H9 (cell line): ENCODE results near the gene SIX1. TPM values are rescaled to one million over a fixed set of nuclear protein-coding genes. Genes with fewer than 3 reads are reported as not detected.

Source experiments
- DNase-seq: peaks from one replicate; pipeline ENCODE4 v3.0.0-alpha.2; 2017
- H2AFZ ChIP-seq: one replicate; pipeline ENCODE4 v1.6.1; 2013; ENCODE audit warnings: mild to moderate bottlenecking, low read length, control low read depth, moderate library complexity
- H2AK5ac ChIP-seq: 2 replicates; pipeline ENCODE4 v1.6.1; 2013; ENCODE audit warnings: low read length, control low read depth, mixed read lengths; ENCODE audit not compliant: insufficient read length
- H2BK120ac ChIP-seq: one replicate; pipeline ENCODE4 v1.6.1; 2013; ENCODE audit warnings: low read depth, mild to moderate bottlenecking, low read length, control low read depth, inconsistent platforms; ENCODE audit not compliant: poor library complexity, severe bottlenecking
- H2BK12ac ChIP-seq: 2 replicates; pipeline ENCODE4 v1.6.1; 2013; ENCODE audit warnings: low read length, control low read depth, mixed read lengths, low read depth; ENCODE audit not compliant: insufficient read length
- H2BK15ac ChIP-seq: 2 replicates; pipeline ENCODE4 v1.6.1; 2013; ENCODE audit warnings: low read depth, low read length, control low read depth
- H2BK20ac ChIP-seq: one replicate; pipeline ENCODE4 v1.6.1; 2013; ENCODE audit warnings: low read depth, mild to moderate bottlenecking, low read length, control low read depth, inconsistent platforms; ENCODE audit not compliant: poor library complexity, severe bottlenecking
- H2BK5ac ChIP-seq: 2 replicates; pipeline ENCODE4 v1.6.1; 2013; ENCODE audit warnings: low read length, control low read depth, mixed read lengths; ENCODE audit not compliant: insufficient read length
- H3K14ac ChIP-seq: 2 replicates; pipeline ENCODE4 v1.6.1; 2013; ENCODE audit warnings: low read length, control low read depth; ENCODE audit not compliant: insufficient read depth
- H3K18ac ChIP-seq: 2 replicates; pipeline ENCODE4 v1.6.1; 2013; ENCODE audit warnings: low read depth, mild to moderate bottlenecking, mixed read lengths, low read length, control low read depth; ENCODE audit not compliant: insufficient read length
- H3K23ac ChIP-seq: 2 replicates; pipeline ENCODE4 v1.6.1; 2013; ENCODE audit warnings: low read length, control low read depth, mixed read lengths, low read depth; ENCODE audit not compliant: insufficient read length
- H3K23me2 ChIP-seq: 2 replicates; pipeline ENCODE4 v1.6.1; 2013; ENCODE audit warnings: low read depth, mild to moderate bottlenecking, mixed read lengths, low read length, control low read depth; ENCODE audit not compliant: insufficient read length, poor library complexity, severe bottlenecking
- H3K27ac ChIP-seq: 2 replicates; pipeline ENCODE4 v1.5.1; 2013; ENCODE audit warnings: low read length, control low read depth, mixed read lengths, low read depth; ENCODE audit not compliant: insufficient read length
- H3K27me3 ChIP-seq: 2 replicates; pipeline ENCODE4 v1.6.1; 2013; ENCODE audit warnings: low read length, control low read depth, inconsistent platforms; ENCODE audit not compliant: insufficient read depth
- H3K4ac ChIP-seq: 2 replicates; pipeline ENCODE4 v1.6.1; 2013; ENCODE audit warnings: low read depth, mild to moderate bottlenecking, control low read depth, inconsistent platforms, low read length, moderate library complexity
- H3K4me1 ChIP-seq: 2 replicates; pipeline ENCODE4 v1.6.1; 2013; ENCODE audit warnings: low read length, control low read depth, inconsistent platforms; ENCODE audit not compliant: insufficient read depth
- H3K4me2 ChIP-seq: 2 replicates; pipeline ENCODE4 v1.6.1; 2013; ENCODE audit warnings: low read length, control low read depth, mixed read lengths; ENCODE audit not compliant: insufficient read length, insufficient read depth
- H3K56ac ChIP-seq: 2 replicates; pipeline ENCODE4 v1.6.1; 2013; ENCODE audit warnings: low read depth, mild to moderate bottlenecking, mixed read lengths, low read length, control low read depth; ENCODE audit not compliant: insufficient read length
- H3K79me1 ChIP-seq: 2 replicates; pipeline ENCODE4 v1.6.1; 2013; ENCODE audit warnings: low read depth, mild to moderate bottlenecking, moderate library complexity, low read length, control low read depth, inconsistent platforms; ENCODE audit not compliant: insufficient read depth, poor library complexity, severe bottlenecking
- H3K79me2 ChIP-seq: 2 replicates; pipeline ENCODE4 v1.6.1; 2013; ENCODE audit warnings: low read length, control low read depth, inconsistent platforms; ENCODE audit not compliant: insufficient read depth
- H3K9ac ChIP-seq: 2 replicates; pipeline ENCODE4 v1.6.1; 2013; ENCODE audit warnings: low read length, control low read depth, mixed read lengths; ENCODE audit not compliant: insufficient read length; ENCODE audit errors: extremely low read depth
- H3K9me3 ChIP-seq: one replicate; pipeline ENCODE4 v1.6.1; 2013; ENCODE audit warnings: low read depth, low read length, inconsistent platforms; ENCODE audit not compliant: control insufficient read depth
- H3T11ph ChIP-seq: one replicate; pipeline ENCODE4 v1.6.1; 2013; ENCODE audit warnings: mild to moderate bottlenecking, low read length, control low read depth, inconsistent platforms
- H4K20me1 ChIP-seq: one replicate; pipeline ENCODE4 v1.6.1; 2013; ENCODE audit not compliant: control insufficient read depth, insufficient read length, insufficient read depth
- H4K5ac ChIP-seq: 2 replicates; pipeline ENCODE4 v1.6.1; 2013; ENCODE audit warnings: low read depth, mild to moderate bottlenecking, mixed read lengths, low read length, control low read depth; ENCODE audit not compliant: insufficient read length
- H4K8ac ChIP-seq: replicated peaks from 2 replicates; pipeline ENCODE4 v1.6.1; 2013; ENCODE audit warnings: low read length, control low read depth, mixed read lengths, low read depth; ENCODE audit not compliant: insufficient read length
- H4K91ac ChIP-seq: 2 replicates; pipeline ENCODE4 v1.6.1; 2013; ENCODE audit warnings: low read depth, mild to moderate bottlenecking, moderate library complexity, mixed read lengths, low read length, control low read depth; ENCODE audit not compliant: insufficient read length
- H3K27ac Mint-ChIP-seq, 3 experiments: 2 replicates in 2 of 3; 3 replicates in 1 of 3; pipeline ENCODE4 v1.8.0; 2020 to 2021; ENCODE audit warnings: mixed read lengths in 3 of 3, mild to moderate bottlenecking in 1 of 3, moderate library complexity in 1 of 3
- H3K27me3 Mint-ChIP-seq: 2 replicates; pipeline ENCODE4 v1.8.0; 2021; ENCODE audit warnings: low read depth, mild to moderate bottlenecking, moderate library complexity, mixed read lengths
- H3K36me3 Mint-ChIP-seq, 3 experiments: 2 replicates in 2 of 3; 3 replicates in 1 of 3; pipeline ENCODE4 v1.8.0; 2020 to 2021; ENCODE audit warnings: low read depth in 3 of 3, mixed read lengths in 3 of 3; ENCODE audit not compliant: insufficient read depth in 1 of 3
- H3K4me1 Mint-ChIP-seq, 2 experiments: 2 replicates each; pipeline ENCODE4 v1.8.0; 2020; ENCODE audit warnings: mixed read lengths in 2 of 2
- H3K4me3 Mint-ChIP-seq, 2 experiments: 2 replicates in 1 of 2; 3 replicates in 1 of 2; pipeline ENCODE4 v1.8.0; 2020 to 2021; ENCODE audit warnings: mild to moderate bottlenecking in 2 of 2, mixed read lengths in 2 of 2, moderate library complexity in 1 of 2
- H3K9me3 Mint-ChIP-seq, 2 experiments: 2 replicates in 1 of 2; 3 replicates in 1 of 2; pipeline ENCODE4 v1.8.0; 2020; ENCODE audit warnings: mild to moderate bottlenecking in 2 of 2, mixed read lengths in 2 of 2, moderate library complexity in 1 of 2
- CTCF ChIP-seq: fragments of 200-600 bp; sonication (generic); conservative IDR thresholded peaks from 3 replicates; pipeline ENCODE4 v1.8.0; 2021; ENCODE audit warnings: antibody characterized with exemption, mild to moderate bottlenecking
- total RNA-seq: library from RNA; stranded (reverse); gene quantifications from 2 replicates; pipeline ENCODE4 v1.2.1, GENCODE V29; 2021

The SIX1 gene
- total RNA-seq, 1 experiment from 2014 or later: 0.17 TPM

- Histone ChIP-seq H3K23ac (no peak overlapping the region), H3K9ac (no peak overlapping the region), H3K27me3 (no peaks in the 10 kb centered on the region), H3K4me2 (no peak overlapping the region), H3K14ac (no peak overlapping the region), H4K91ac (no peak overlapping the region), H2BK20ac (no peak overlapping the region), H2BK12ac (no peak overlapping the region), H2BK5ac (no peak overlapping the region), H2AFZ (no peak overlapping the region), H3K9me3 (no peaks in the 10 kb centered on the region), H4K8ac (no peak overlapping the region), H4K5ac (no peak overlapping the region), H3K56ac (no peak overlapping the region), H3T11ph (no peak overlapping the region), H3K79me1 (no peaks in the 10 kb centered on the region), H4K20me1 (no peaks in the 10 kb centered on the region), H3K79me2 (no peaks in the 10 kb centered on the region), H3K23me2 (no peaks in the 10 kb centered on the region), H3K27ac (no peak overlapping the region), H3K4ac (no peak overlapping the region), H2BK15ac (no peak overlapping the region), H2BK120ac (no peak overlapping the region), H3K4me1 (no peaks in the 10 kb centered on the region; the same call in 1 of the 2 replicates), H3K18ac (no peak overlapping the region), H2AK5ac (no peak overlapping the region)
- TF ChIP-seq CTCF: no peak
- no peaks in the 10 kb centered on the region for H3K27me3 Mint-ChIP-seq
- no peak for DNase-seq
- H3K4me3 Mint-ChIP-seq: no peak overlapping the region
- no peak overlapping the region for H3K27ac Mint-ChIP-seq
- no peaks in the 10 kb centered on the region for H3K36me3 Mint-ChIP-seq
- peaks cover 0 to 2% of the 10 kb centered on the region in 2 experiments; a peak in 1 of 5 replicates for H3K9me3 Mint-ChIP-seq
- peaks cover 3 to 4% of the 10 kb centered on the region in 2 experiments; a peak in 2 of 4 replicates for H3K4me1 Mint-ChIP-seq
These were observed 37.6 kb upstream of the SIX1 start for GRCh38 chr14:60686865-60687264.
